Liver (tissue), 9 donors: ENCODE results near the gene FXYD4. TPM values are rescaled to one million over a fixed set of nuclear protein-coding genes. Genes with fewer than 3 reads are reported as not detected.

Source experiments
- DNase-seq: peaks from one replicate; pipeline ENCODE4 v3.0.0-alpha.2; 2017; ENCODE audit warnings: low spot score
- H3K27ac ChIP-seq, 2 donors: one replicate each; pipeline ENCODE4 v1.7.0; 2013; ENCODE audit warnings: inconsistent platforms in 2 of 2, low read length in 2 of 2, control low read depth in 1 of 2, low read depth in 1 of 2, mild to moderate bottlenecking in 1 of 2
- H3K27me3 ChIP-seq, 4 donors: one replicate each; pipeline versions ENCODE4 v1.6.1 to v1.7.0; 2013; ENCODE audit warnings: low read length in 3 of 4, inconsistent platforms in 1 of 4, mild to moderate bottlenecking in 1 of 4, moderate library complexity in 1 of 4; ENCODE audit not compliant: control insufficient read depth in 4 of 4, insufficient read depth in 4 of 4
- H3K36me3 ChIP-seq, 4 donors: one replicate each; pipeline versions ENCODE4 v1.6.1 to v1.7.0; 2013; ENCODE audit warnings: low read length in 3 of 4, mild to moderate bottlenecking in 3 of 4, low read depth in 1 of 4, moderate library complexity in 1 of 4; ENCODE audit not compliant: control insufficient read depth in 4 of 4, insufficient read depth in 3 of 4
- H3K4me1 ChIP-seq, 4 donors: one replicate each; pipeline versions ENCODE4 v1.6.1 to v1.7.0; 2013; ENCODE audit warnings: low read length in 3 of 4, mild to moderate bottlenecking in 3 of 4, moderate library complexity in 1 of 4; ENCODE audit not compliant: control insufficient read depth in 4 of 4, insufficient read depth in 4 of 4
- H3K4me3 ChIP-seq, 3 donors: one replicate each; pipeline versions ENCODE4 v1.6.1 to v1.7.0; 2013; ENCODE audit warnings: low read length in 3 of 3, control low read depth in 1 of 3, low read depth in 1 of 3, mild to moderate bottlenecking in 1 of 3
- H3K9ac ChIP-seq, 2 donors: one replicate each; pipeline ENCODE4 v1.7.0; 2013; ENCODE audit warnings: low read length in 2 of 2, mild to moderate bottlenecking in 2 of 2, moderate library complexity in 2 of 2, control low read depth in 1 of 2, low read depth in 1 of 2
- H3K9me3 ChIP-seq, 4 donors: one replicate each; pipeline versions ENCODE4 v1.6.1 to v1.7.0; 2013; ENCODE audit warnings: low read length in 3 of 4; ENCODE audit not compliant: control insufficient read depth in 4 of 4
- ATF3 ChIP-seq: IDR thresholded peaks from 2 replicates; pipeline ENCODE4 v1.6.1; 2016; ENCODE audit warnings: antibody characterized with exemption
- CTCF ChIP-seq: fragments of 150-350 bp; IDR thresholded peaks from 2 replicates; pipeline ENCODE4 v1.5.1; 2017; ENCODE audit warnings: improper control_type of control experiment, low read depth, low read length; ENCODE audit not compliant: missing input control
- EGR1 ChIP-seq, 2 donors: IDR thresholded peaks; 2 replicates each; pipeline ENCODE4 v1.6.1; 2016 to 2018; ENCODE audit warnings: antibody characterized with exemption in 2 of 2, low read depth in 2 of 2
- FOXA1 ChIP-seq: IDR thresholded peaks from 2 replicates; pipeline ENCODE4 v1.6.1; 2016; ENCODE audit warnings: antibody characterized with exemption
- FOXA2 ChIP-seq: IDR thresholded peaks from 2 replicates; pipeline ENCODE4 v1.6.1; 2016; ENCODE audit warnings: antibody characterized with exemption
- GABPA ChIP-seq, 2 donors: IDR thresholded peaks in 1 of 2; conservative IDR thresholded peaks in 1 of 2; 2 replicates each; pipeline ENCODE4 v1.6.1; 2016; ENCODE audit warnings: antibody characterized with exemption in 2 of 2, mild to moderate bottlenecking in 1 of 2, moderate library complexity in 1 of 2
- HNF4G ChIP-seq: IDR thresholded peaks from 2 replicates; pipeline ENCODE4 v1.6.1; 2016; ENCODE audit warnings: antibody characterized with exemption
- JUND ChIP-seq, 2 donors: IDR thresholded peaks; 2 replicates each; pipeline ENCODE4 v1.6.1; 2016; ENCODE audit warnings: antibody characterized with exemption in 2 of 2
- NR2F2 ChIP-seq: IDR thresholded peaks from 2 replicates; pipeline ENCODE4 v1.6.1; 2016; ENCODE audit warnings: antibody characterized with exemption
- RAD21 ChIP-seq, 2 donors: IDR thresholded peaks; 2 replicates each; pipeline ENCODE4 v1.6.1; 2016; ENCODE audit warnings: antibody characterized with exemption in 2 of 2, mild to moderate bottlenecking in 2 of 2
- REST ChIP-seq: IDR thresholded peaks from 2 replicates; pipeline ENCODE4 v1.6.1; 2016; ENCODE audit warnings: antibody characterized with exemption, mild to moderate bottlenecking
- RXRA ChIP-seq, 2 donors: IDR thresholded peaks; 2 replicates each; pipeline ENCODE4 v1.6.1; 2017 to 2018; ENCODE audit warnings: antibody characterized with exemption in 2 of 2, mild to moderate bottlenecking in 1 of 2
- SP1 ChIP-seq: IDR thresholded peaks from 2 replicates; pipeline ENCODE4 v1.6.1; 2018; ENCODE audit warnings: antibody characterized with exemption, mild to moderate bottlenecking
- TAF1 ChIP-seq: conservative IDR thresholded peaks from 2 replicates; pipeline ENCODE4 v1.6.1; 2016; ENCODE audit warnings: antibody characterized with exemption, mild to moderate bottlenecking
- YY1 ChIP-seq: IDR thresholded peaks from 2 replicates; pipeline ENCODE4 v1.6.1; 2016; ENCODE audit warnings: antibody characterized with exemption, mild to moderate bottlenecking
- ZBTB33 ChIP-seq: IDR thresholded peaks from 2 replicates; pipeline ENCODE4 v1.6.1; 2016; ENCODE audit warnings: antibody characterized with exemption
- WGBS: extraction: QIAGEN DNeasy Blood & Tissue Kit; methylation state at CpG from one replicate; pipeline ENCODE4 v1.1.7; 2013; 5-methylcytosine and 5-hydroxymethylcytosine counted together
- polyA plus RNA-seq, 2 donors: library from polyadenylated mRNA; stranded (reverse) in 1 of 2; unstranded in 1 of 2; fragments of 200-250 nt in 1 of 2; fragments of >200 nt in 1 of 2; fragmentation: Nextera tagmentation in 1 of 2; extraction: Ambion mirVana in 1 of 2; gene quantifications; one replicate each; pipeline versions ENCODE4 v1.2.1 to v1.2.3, GENCODE V29; 2013 to 2015
- total RNA-seq, 2 donors: library from RNA; depleted of rRNA; stranded (reverse); fragments of >200 nt; gene quantifications; one replicate each; pipeline ENCODE4 v1.2.3, GENCODE V29; 2014
- donor health status: healthy.
- donor health status: healthy.
- donor health status: healthy.
- donor health status: healthy.
- donor health status: healthy.

FXYD4 gene
- total and polyA plus RNA-seq, 4 donors, result not detected

- no peak overlapping the region for H3K4me3 ChIP-seq
- peaks cover 0 to 1% (median 0%) of the 10 kb centered on the region in 4 donors for H3K4me1 ChIP-seq
- no peaks in the 10 kb centered on the region for H3K9me3 ChIP-seq
- no peak for TF ChIP-seq EGR1 (IDR thresholded peaks at IDR 0.05; ENCODE audit: low read depth in 2 of 2)
- no peak for TF ChIP-seq RXRA (IDR thresholded peaks at IDR 0.05)
- TF ChIP-seq JUND (IDR thresholded peaks at IDR 0.05), result no peak
- no peak for TF ChIP-seq RAD21 (IDR thresholded peaks at IDR 0.05)
- TF ChIP-seq REST, result no peak
- no peak for TF ChIP-seq CTCF
- no peak for TF ChIP-seq ZBTB33
- no peak for TF ChIP-seq GABPA (IDR thresholded peaks at IDR 0.05 in 1 of 2, conservative IDR thresholded peaks at IDR 0.05 in 1 of 2)
- no peak for TF ChIP-seq FOXA1
- no peak for TF ChIP-seq YY1
- no peak for TF ChIP-seq HNF4G
- TF ChIP-seq ATF3, result no peak
- TF ChIP-seq TAF1, result no peak
- H3K9ac ChIP-seq, result no peak overlapping the region
- H3K27ac ChIP-seq, result no peak overlapping the region
- H3K27me3 ChIP-seq, result no peaks in the 10 kb centered on the region
- WGBS, result 57% methylated on average over 3 of the region's 3 CpGs
- no peak for DNase-seq
- H3K36me3 ChIP-seq, result no peaks in the 10 kb centered on the region
These were observed 17.7 kb upstream of the FXYD4 start for GRCh38 chr10:43353495-43354329.

GRCh38 chr10:43354330-43354635 lies 17.2 kb upstream of the FXYD4 start:
- H3K4me3 ChIP-seq, result no peak overlapping the region
- H3K36me3 ChIP-seq, result no peaks in the 10 kb centered on the region
- 78% methylated on average over 2 of the region's 2 CpGs for WGBS
- H3K9ac ChIP-seq, result no peak overlapping the region
- H3K27ac ChIP-seq, result no peak overlapping the region
- DNase-seq, result no peak
- H3K4me1 ChIP-seq, result peaks cover 0 to 1% (median 0%) of the 10 kb centered on the region in 4 donors
- no peaks in the 10 kb centered on the region for H3K27me3 ChIP-seq
- no peaks in the 10 kb centered on the region for H3K9me3 ChIP-seq
- TF ChIP-seq FOXA2, result no peak
- no peak for TF ChIP-seq ATF3
- TF ChIP-seq NR2F2, result no peak
- TF ChIP-seq YY1, result no peak
- TF ChIP-seq ZBTB33, result no peak
- TF ChIP-seq SP1, result no peak
- TF ChIP-seq CTCF, result no peak
- TF ChIP-seq EGR1 (IDR thresholded peaks at IDR 0.05; ENCODE audit: low read depth in 2 of 2), result no peak
- TF ChIP-seq RAD21 (IDR thresholded peaks at IDR 0.05), result no peak
- no peak for TF ChIP-seq GABPA (IDR thresholded peaks at IDR 0.05 in 1 of 2, conservative IDR thresholded peaks at IDR 0.05 in 1 of 2)
- no peak for TF ChIP-seq RXRA (IDR thresholded peaks at IDR 0.05)
- no peak for TF ChIP-seq FOXA1
